ENCODE results near the gene MB21D2. TPM values are rescaled to one million over a fixed set of nuclear protein-coding genes. Genes with fewer than 3 reads are reported as not detected.

The MB21D2 gene
- total RNA-seq, 6 donors from 2014 or later = 4.6 to 8.0 (median 5.3) TPM

- Histone ChIP-seq H3K27ac (no peak overlapping the region), H3K4me3 (no peak overlapping the region), H3K9me3 (no peaks in the 10 kb centered on the region), H3K36me3 (no peaks in the 10 kb centered on the region), H3K27me3 (no peaks in the 10 kb centered on the region), H3K4me1 (peaks cover 0 to 13% (median 3%) of the 10 kb centered on the region in 4 donors)
- ATAC-seq (ENCODE audit: low FRiP score in 2 of 2) (no peak), DNase-seq (peak in 1 of 2 donors; percentile 31)
- no peak for TF ChIP-seq POLR2AphosphoS5 (IDR thresholded peaks at IDR 0.05)
- TF ChIP-seq EP300 (IDR thresholded peaks at IDR 0.05) = no peak
- TF ChIP-seq CTCF (IDR thresholded peaks at IDR 0.05) = no peak
- no peak for TF ChIP-seq POLR2A (IDR thresholded peaks at IDR 0.05)
- WGBS, 2 donors = 92 to 93% methylated on average over 7 of the region's 7 CpGs
These were observed 89.6 kb downstream of the MB21D2 start for GRCh38 chr3:192827863-192828594.

GRCh38 chr3:192827208-192827607 is 90.4 kb downstream of the MB21D2 start:
- Histone ChIP-seq H3K27me3 (no peaks in the 10 kb centered on the region), H3K4me1 (peaks cover 0 to 13% (median 3%) of the 10 kb centered on the region in 4 donors), H3K36me3 (no peaks in the 10 kb centered on the region), H3K9me3 (no peaks in the 10 kb centered on the region), H3K27ac (no peak overlapping the region), H3K4me3 (no peak overlapping the region)
- no peak for ATAC-seq (ENCODE audit: low FRiP score in 2 of 2)
- 72 to 84% methylated on average over 4 of the region's 4 CpGs for WGBS, 2 donors
- TF ChIP-seq EP300 (IDR thresholded peaks at IDR 0.05) = no peak
- no peak for TF ChIP-seq POLR2A (IDR thresholded peaks at IDR 0.05)
- DNase-seq = no peak

GRCh38 chr3:192826214-192827006 is 91.2 kb downstream of the MB21D2 start:
- ATAC-seq (ENCODE audit: low FRiP score in 2 of 2) = no peak
- no peaks in the 10 kb centered on the region for H3K9me3 ChIP-seq
- H3K27me3 ChIP-seq = no peaks in the 10 kb centered on the region
- H3K27ac ChIP-seq = no peak overlapping the region
- WGBS, 2 donors = 53 to 61% methylated on average over 4 of the region's 4 CpGs
- H3K4me1 ChIP-seq = peaks cover 0 to 13% (median 3%) of the 10 kb centered on the region in 4 donors
- no peak for TF ChIP-seq EP300 (IDR thresholded peaks at IDR 0.05)
- TF ChIP-seq CTCF (IDR thresholded peaks at IDR 0.05) = no peak
- no peak for TF ChIP-seq POLR2AphosphoS5 (IDR thresholded peaks at IDR 0.05)
- no peak for TF ChIP-seq POLR2A (IDR thresholded peaks at IDR 0.05)
- no peaks in the 10 kb centered on the region for H3K36me3 ChIP-seq
- no peak overlapping the region for H3K4me3 ChIP-seq
- DNase-seq = no peak

GRCh38 chr3:192825657-192826200 is 91.9 kb downstream of the MB21D2 start:
- ATAC-seq (ENCODE audit: low FRiP score in 2 of 2) (peak in 1 of 2 donors; percentile 49), DNase-seq (no peak)
- TF ChIP-seq POLR2AphosphoS5 (IDR thresholded peaks at IDR 0.05) (no peak), POLR2A (IDR thresholded peaks at IDR 0.05) (no peak), EP300 (IDR thresholded peaks at IDR 0.05) (no peak), CTCF (IDR thresholded peaks at IDR 0.05) (no peak)
- Histone ChIP-seq H3K9me3 (no peaks in the 10 kb centered on the region), H3K36me3 (no peaks in the 10 kb centered on the region), H3K27me3 (no peaks in the 10 kb centered on the region), H3K4me3 (no peak overlapping the region), H3K4me1 (peaks cover 0 to 13% (median 1%) of the 10 kb centered on the region in 4 donors), H3K27ac (no peak overlapping the region)
- WGBS, 2 donors = 57 to 61% methylated on average over 2 of the region's 2 CpGs

- Histone ChIP-seq H3K27ac (no peak overlapping the region), H3K36me3 (no peaks in the 10 kb centered on the region), H3K27me3 (no peaks in the 10 kb centered on the region), H3K4me3 (no peak overlapping the region), H3K4me1 (peaks cover 0 to 13% (median 1%) of the 10 kb centered on the region in 4 donors), H3K9me3 (no peaks in the 10 kb centered on the region)
- DNase-seq (no peak), ATAC-seq (ENCODE audit: low FRiP score in 2 of 2) (peak in 1 of 2 donors; percentile 31)
- no peak for TF ChIP-seq POLR2AphosphoS5 (IDR thresholded peaks at IDR 0.05)
- no peak for TF ChIP-seq EP300 (IDR thresholded peaks at IDR 0.05)
- no peak for TF ChIP-seq CTCF (IDR thresholded peaks at IDR 0.05)
- TF ChIP-seq POLR2A (IDR thresholded peaks at IDR 0.05) = no peak
- 89 to 96% methylated on average over 1 of the region's 1 CpG for WGBS, 2 donors
These were observed 92.4 kb downstream of the MB21D2 start for GRCh38 chr3:192825216-192825615.

All from upper lobe of left lung (tissue), 6 donors.